ENCODE results near the gene YIF1B. TPM values are rescaled to one million over a fixed set of nuclear protein-coding genes. Genes with fewer than 3 reads are reported as not detected.

The YIF1B gene
- total and polyA plus RNA-seq, 2 donors (not counting 1 experiment from before 2014, with no cell fraction given): 31.6 to 58.3 TPM

- Mint-ChIP-seq H3K27me3 (peaks cover 6% of the 10 kb centered on the region), H3K27ac (peak overlapping the region; percentile 53), H3K9me3 (ENCODE audit: insufficient read depth) (no peaks in the 10 kb centered on the region), H3K4me3 (peak overlapping the region; percentile 91), H3K4me1 (peaks cover 17% of the 10 kb centered on the region)
- Histone ChIP-seq H3K4me2 (replicated peaks; ENCODE audit: low read depth, low read length, poor library complexity, severe bottlenecking) (peak overlapping the region; percentile 99), H4K20me1 (ENCODE audit: control insufficient read depth, insufficient read depth, low read length, poor library complexity, severe bottlenecking) (no peaks in the 10 kb centered on the region), H3K4me3 (ENCODE audit: control extremely low read depth in 1 of 5, extremely low read depth in 1 of 5, insufficient read depth in 1 of 5, low read depth in 2 of 5, low read length in 4 of 5) (peak overlapping the region; percentile 14 to 76 (median 62)), H3K4me1 (ENCODE audit: control insufficient read depth in 2 of 2, insufficient read depth in 2 of 2, low read length in 2 of 2) (peaks cover 9 to 20% of the 10 kb centered on the region in 2 donors), H3K27ac (ENCODE audit: low read length in 2 of 2) (no peak overlapping the region), H3K9me3 (ENCODE audit: control extremely low read depth in 1 of 3, control insufficient read depth in 2 of 3, insufficient read depth in 1 of 3, low read length in 2 of 3) (peaks cover 0 to 8% (median 0%) of the 10 kb centered on the region in 3 donors), H3K27me3 (replicated peaks in 1 of 4; ENCODE audit: control extremely low read depth in 1 of 4, control insufficient read depth in 3 of 4, insufficient read depth in 4 of 4, low read length in 3 of 4) (peaks cover 0 to 27% (median 2%) of the 10 kb centered on the region in 4 experiments), H3K36me3 (replicated peaks in 1 of 2; ENCODE audit: control extremely low read depth in 1 of 2, control insufficient read depth in 1 of 2, extremely low read depth in 1 of 2, insufficient read depth in 2 of 2, low read length in 1 of 2) (no peaks in the 10 kb centered on the region), H3K79me2 (ENCODE audit: control insufficient read depth, insufficient read depth, low read length) (no peaks in the 10 kb centered on the region), H2AFZ (ENCODE audit: insufficient read depth, low read depth, low read length, poor library complexity, severe bottlenecking) (peak overlapping the region; percentile 87), H3K9ac (ENCODE audit: low read length) (peak overlapping the region; percentile 73)
- ChIA-PET CTCF (interaction anchor here (1.4 kb wide), 1 partner anchor 12 kb away, joined by 5 read pairs; the partner anchor contains the start of gene PSMD8), POLR2A (interaction anchor here (0.6 to 1.6 kb wide), 5 partner anchors 13 to 429 kb away, joined by 3 to 8 read pairs (median 4); partner anchors contain the start of genes GGN, PSMD8 and SPRED3)
- ATAC-seq (ENCODE audit: low read depth) (peak; percentile 68), DNase-seq (peak; percentile 77)
- intact Hi-C loops (cut with micrococcal nuclease): loop anchor here (1.0 kb wide), 2 partner anchors 13 to 25 kb away; partner anchors contain the start of gene PSMD8
- no peak for TF ChIP-seq EZH2 (IDR thresholded peaks at IDR 0.05; ENCODE audit: borderline replicate concordance, insufficient read depth, low read depth, low read length, poor library complexity, severe bottlenecking)
- TF ChIP-seq CTCF (IDR thresholded peaks at IDR 0.05): peak; percentile 16
- WGBS (ENCODE audit: insufficient coverage): under 1% methylated on average over 36 of the region's 37 CpGs
These were observed 45.9 kb upstream of the YIF1B start for GRCh38 chr19:38361633-38362075.

Measured in B cell (primary cell).